DMS 273 treated with DMSO at 0.1 percent for 48 hours (cell line): Measurements from ENCODE around the gene SEL1L2.
"Not testable (repeated sequence)": the region's sequence is repeated elsewhere in the genome, so short reads cannot be mapped to it uniquely, and the experiment has no call there.

ENCODE experiments used
- DNase-seq: peaks from one replicate; lab custom pipeline; 2025; lab: John Stamatoyannopoulos, UW

The SEL1L2 gene, protein sequence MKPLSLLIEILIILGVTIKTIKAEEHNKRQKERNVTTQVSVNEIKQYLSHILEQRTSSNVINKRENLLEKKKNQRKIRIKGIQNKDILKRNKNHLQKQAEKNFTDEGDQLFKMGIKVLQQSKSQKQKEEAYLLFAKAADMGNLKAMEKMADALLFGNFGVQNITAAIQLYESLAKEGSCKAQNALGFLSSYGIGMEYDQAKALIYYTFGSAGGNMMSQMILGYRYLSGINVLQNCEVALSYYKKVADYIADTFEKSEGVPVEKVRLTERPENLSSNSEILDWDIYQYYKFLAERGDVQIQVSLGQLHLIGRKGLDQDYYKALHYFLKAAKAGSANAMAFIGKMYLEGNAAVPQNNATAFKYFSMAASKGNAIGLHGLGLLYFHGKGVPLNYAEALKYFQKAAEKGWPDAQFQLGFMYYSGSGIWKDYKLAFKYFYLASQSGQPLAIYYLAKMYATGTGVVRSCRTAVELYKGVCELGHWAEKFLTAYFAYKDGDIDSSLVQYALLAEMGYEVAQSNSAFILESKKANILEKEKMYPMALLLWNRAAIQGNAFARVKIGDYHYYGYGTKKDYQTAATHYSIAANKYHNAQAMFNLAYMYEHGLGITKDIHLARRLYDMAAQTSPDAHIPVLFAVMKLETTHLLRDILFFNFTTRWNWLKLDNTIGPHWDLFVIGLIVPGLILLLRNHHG

DNA sequence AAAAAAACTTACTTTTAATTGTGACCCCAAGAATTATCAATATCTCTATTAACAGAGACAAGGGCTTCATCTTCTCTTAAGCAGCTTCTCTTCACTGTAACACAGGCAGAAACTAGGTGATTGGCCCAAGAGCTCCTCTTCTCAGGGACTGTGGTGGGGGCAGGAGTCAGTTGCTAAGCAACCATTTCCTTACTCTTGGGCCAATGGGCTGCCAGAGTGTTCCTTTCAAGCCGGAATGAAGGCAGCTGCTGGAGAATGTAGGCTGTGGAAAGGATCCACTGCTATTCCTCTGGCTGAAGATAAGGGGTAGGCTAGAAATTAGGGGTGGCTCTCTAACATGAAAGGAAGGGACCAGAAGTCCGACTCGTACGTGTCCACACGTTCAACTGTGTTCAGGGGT is at the start of gene SEL1L2:
Gene SEL1L2, minus strand, starts transcription at position 150 of the 400 bp plus-strand sequence. Its CDS starts 80 bp downstream, at position 70.
- DNase-seq = no peak

DNA sequence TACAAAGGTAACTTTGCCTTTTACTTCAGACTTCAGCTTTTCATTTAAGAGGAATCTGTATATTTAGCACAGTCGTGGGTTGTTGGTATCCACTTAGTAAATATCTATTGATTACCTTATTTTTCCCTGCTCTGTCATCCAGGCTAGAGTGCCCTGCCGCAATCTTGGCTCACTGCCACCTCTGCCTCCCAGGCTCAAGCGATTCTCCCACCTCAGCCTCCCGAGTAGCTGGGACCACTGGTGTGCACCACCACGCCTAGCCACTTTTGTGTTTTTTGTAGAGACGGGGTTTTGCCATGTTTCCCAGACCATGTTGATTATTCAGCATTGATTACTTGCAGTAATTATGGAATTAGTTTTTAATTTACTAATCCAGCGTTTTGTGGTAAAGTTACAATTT is 46.2 kb upstream of the SEL1L2 start:
- DNase-seq = no peak

DNA sequence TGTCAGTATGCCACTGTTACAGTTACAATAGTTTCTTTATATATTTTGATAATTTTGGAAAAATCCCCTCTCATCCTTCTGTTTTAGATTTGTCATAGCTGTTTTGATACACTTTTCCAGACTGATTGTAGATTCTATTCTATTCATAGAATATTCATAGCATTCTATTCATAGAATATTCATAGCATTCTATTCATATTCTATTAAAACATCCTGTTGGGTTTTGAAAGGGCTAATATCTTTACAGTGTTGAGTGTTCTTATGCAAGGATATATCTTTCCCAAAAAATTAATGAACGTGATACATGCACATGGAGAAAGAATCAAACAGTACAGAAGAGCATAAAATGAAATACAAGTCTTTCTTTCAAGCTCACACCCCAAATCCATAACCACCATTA is 42.9 kb upstream of the SEL1L2 start:
- no peak for DNase-seq

DNA sequence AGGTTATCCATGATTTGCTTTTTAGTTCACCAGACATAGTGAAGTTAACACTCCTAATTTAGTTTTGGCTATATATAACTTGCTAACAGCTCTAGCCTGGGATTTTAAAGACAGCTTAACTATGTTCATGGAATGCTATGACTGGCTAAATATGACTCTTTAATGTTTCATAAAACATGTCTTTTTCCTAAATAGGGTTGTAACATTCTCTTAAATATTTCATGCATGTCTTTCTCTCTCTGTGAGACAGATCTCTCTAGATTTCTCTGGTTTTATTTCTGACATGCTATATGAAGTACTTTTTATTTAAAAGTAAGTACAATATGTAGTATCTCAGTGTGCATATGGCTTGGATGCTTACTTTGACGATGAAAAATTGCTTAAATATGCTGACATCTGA is 40.6 kb upstream of the SEL1L2 start:
- DNase-seq = no peak

DNA sequence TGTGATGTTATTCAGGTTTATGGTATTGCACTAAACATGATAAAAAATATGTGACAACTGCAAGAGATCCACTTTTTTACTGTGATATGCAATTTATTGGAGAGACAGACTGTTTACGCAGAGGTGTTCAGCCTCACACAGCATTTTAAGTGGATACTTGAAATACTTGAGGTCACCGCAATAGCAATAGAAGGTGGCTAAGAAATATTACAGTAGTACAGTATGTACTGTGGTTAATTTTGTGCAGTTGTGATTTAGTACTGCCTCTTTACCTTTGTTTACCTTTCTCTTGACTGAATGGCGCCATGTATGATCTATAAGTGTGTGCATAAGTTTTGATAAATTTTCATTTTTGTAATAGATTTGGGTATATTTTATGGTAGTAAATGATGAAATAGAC is 22.3 kb upstream of the SEL1L2 start:
- DNase-seq = no peak

DNA sequence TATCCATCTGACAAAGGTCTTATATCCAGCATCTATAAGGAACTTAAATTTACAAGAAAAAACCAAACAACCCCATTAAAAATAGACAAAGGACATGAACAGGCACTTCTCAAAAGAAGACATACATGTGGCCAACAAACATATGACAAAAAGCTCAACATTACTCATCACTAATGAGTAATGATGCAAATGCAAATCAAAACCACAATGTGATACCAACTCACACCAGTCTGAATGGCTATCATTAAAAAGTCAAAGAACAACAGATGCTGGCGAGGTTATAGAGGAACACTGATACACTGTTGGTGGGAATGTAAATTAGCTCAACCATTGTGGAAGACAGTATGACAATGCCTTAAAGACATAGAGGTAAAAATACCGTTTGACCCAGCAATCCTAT is 18.8 kb upstream of the SEL1L2 start:
- DNase-seq = no peak

DNA sequence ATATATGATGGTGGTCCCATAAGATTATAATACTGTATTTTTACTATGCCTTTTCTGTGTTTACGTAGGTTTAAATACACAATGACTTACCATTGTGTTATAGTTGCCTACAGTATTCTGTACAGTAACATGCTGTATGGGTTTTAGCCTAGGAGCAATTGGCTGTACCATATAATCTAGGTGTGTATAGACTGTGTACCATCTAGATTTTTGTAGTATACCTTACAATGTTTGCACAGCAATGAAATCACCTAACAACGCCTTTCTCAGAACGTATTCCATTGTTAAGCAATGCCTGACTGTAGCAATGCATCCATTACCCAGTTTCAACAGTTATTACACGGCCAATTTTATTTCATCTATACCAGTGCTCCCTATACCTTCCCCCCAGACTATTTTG is 15.6 kb upstream of the SEL1L2 start:
- DNase-seq = no peak

DNA sequence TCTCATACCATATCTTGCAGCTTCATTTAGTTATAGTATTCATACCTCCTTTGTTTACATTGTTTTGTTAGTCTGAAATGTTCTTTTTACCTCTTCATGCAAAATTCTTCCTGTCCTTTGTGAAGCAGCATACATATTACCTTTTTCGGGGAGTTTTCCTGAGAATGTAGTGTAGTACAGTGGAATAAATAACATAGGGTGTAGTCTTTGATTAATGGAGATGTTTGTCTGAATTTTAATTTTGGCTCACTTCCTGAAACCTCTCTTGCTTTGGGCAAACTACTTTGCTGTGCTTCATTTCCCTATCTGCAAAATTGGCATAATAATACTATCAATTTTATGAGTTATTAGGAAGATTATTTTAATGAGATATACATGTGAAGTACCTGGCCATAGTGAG is 10.5 kb upstream of the SEL1L2 start:
- DNase-seq = no peak

DNA sequence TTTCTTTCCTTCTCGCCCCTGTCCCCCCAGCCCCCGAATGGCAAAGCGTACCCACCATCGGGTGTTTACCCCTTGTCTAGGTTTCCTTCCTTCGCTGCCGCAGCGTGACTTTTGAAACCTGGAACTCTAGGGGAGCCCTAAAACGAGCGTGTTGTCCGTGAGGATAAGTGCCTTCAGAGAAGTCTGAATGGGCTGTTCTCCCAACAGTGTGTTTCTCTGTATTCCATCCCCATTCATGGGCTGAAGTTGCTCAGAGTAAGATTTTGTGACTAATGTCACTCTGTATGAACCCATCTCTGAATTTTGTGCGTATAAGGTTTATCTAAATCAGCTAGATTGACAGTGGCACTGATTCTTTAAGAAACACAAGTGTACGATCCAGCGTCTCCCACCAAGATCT is 5.9 kb upstream of the SEL1L2 start:
- no peak for DNase-seq

DNA sequence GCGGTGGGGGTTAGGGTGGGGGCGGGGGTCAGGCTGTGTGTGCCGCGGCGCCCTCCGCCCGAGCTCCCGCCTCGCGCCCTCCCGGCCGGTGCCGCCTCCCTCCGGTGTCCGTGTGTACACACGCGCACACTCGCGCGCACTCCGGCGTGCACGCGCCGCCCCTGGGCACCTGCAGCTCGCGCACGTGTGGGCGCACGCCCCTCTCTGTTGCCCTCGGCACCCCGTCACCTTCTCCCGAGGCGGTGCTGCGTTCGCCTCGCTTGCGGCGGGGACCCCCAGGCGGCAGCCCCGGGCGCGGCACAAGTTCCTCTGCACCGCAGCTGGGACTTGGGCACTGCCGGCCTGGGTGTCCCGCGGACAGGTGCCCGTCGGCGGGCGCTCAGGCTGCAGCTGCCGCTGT is 5.4 kb upstream of the SEL1L2 start:
- no peak for DNase-seq

DNA sequence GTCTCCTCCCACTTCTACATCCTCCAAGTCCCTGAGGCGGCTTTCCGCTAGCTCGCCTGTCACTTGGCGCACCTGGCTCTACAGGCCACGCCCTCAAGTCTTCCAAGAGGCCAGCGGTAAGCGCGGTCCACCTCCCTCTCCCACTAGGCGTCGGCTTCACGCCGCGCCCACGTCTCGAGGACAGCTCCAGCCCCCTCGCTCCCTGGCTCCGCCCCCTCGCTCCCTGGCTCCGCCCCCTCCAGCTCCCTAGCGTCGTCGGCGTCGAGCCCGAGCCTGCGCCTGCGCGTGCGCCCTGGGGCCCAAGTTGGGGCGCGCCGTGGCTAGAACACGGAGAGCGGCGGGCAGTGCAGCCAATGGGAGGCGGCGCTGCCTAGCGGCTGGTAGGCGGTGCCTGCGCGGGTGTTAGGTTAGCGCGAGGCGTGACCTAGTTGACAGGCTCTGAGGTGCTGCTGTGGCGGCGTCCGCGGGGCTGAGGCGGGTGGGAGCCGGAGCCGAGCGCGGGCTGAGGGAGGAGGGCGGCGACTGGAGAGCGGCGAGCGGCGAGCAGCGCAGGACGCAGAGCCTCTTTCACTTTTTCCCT is 4.8 kb upstream of the SEL1L2 start, which contains the start of gene MACROD2:
Gene MACROD2, plus strand, starts transcription at position 431 of the 580 bp plus-strand sequence.
- DNase-seq = peak; percentile 88

DNA sequence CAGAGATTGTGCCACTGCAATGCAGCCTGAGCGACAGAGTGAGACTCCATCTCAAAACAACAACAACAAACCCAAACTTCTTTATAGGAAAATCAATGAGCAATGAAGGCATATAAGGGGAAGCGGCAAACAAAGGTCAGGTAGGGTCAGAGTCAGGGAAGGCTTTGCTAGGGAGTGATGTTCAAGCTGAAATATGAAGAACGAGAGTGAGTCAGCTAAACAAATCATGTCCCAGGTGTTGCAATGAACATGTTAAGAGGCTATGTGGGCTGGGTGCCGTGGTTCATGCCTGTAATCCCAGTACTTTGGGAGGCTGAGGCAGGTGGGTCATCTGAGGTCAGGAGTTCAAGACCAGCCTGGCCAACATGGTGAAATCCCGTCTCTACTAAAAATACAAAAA is 1.5 kb upstream of the SEL1L2 start:
- DNase-seq = not testable (repeated sequence)

DNA sequence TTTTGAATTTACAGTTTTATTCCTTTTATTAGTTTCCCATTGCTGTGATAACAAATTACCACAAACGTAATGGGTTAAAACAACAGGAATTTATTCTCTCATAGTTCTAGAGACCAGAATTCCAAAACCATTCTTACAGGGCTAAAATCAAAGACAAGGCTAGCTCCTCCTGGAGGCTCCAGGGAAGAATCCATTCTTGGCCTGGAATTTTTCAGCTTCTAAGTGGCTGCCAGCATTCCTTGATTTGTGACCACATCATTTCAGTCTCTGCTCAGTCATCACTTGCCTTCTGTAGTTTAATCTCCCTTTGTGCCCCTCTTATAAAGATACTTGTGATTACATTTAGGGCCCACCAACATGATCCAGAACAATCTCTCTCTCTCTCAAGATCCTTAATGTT is 897 bp upstream of the SEL1L2 start:
- DNase-seq = no peak

DNA sequence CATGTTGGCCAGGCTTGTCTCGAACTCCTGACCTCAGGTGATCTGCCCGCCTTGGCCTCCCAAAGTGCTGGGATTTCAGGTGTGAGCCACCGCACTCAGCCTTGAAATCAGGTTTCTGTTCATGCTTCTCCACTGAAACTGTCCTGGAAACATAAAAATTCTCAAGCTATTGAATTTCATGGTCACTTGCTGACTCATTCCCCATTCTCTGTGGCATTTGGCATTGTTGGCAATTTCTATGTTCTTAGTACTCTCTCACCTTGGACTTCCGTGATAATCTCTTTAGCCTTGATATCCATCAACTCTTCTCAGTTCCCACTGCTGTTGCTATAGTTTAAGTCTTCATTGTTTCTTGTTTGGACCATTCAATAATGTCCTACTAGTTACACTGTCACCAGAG is 6.2 kb downstream of the SEL1L2 start:
- no peak for DNase-seq

DNA sequence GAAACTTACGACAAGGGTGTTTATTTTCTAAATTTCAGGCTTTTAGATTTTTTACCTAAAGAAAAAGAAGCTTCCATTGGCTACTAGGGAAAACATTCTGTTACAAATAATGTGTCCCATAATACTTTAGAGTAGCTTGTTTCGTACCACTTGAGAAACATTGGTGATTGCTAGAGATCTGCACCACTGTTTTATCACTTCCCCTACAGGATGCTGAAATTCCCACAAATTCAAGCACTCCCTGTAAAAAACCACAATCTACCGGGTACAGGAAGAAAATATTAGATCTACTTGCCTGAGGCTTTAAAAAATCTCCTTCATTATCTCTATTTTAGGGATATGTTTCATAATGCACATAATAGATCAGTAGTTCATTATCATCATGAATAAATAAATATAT is 29.9 kb downstream of the SEL1L2 start:
- no peak for DNase-seq

DNA sequence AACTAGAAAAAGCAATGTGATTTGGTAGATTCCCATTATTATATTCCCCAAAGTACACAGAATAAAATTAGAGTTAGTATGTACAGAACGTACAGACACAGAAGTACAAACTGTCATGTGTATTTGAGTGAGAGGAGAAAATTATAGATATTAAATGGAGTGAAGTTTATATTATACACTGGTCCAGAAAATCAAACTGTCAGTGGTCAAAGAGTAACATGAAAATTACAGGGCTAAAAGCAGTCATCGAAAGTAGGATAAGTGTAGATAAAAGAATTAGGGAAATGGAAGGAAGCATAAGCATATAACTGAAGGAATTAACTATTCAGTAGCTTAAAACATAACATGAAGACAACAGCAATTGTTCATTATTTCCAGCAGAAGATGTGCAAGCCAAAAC is 30.3 kb downstream of the SEL1L2 start:
- no peak for DNase-seq

DNA sequence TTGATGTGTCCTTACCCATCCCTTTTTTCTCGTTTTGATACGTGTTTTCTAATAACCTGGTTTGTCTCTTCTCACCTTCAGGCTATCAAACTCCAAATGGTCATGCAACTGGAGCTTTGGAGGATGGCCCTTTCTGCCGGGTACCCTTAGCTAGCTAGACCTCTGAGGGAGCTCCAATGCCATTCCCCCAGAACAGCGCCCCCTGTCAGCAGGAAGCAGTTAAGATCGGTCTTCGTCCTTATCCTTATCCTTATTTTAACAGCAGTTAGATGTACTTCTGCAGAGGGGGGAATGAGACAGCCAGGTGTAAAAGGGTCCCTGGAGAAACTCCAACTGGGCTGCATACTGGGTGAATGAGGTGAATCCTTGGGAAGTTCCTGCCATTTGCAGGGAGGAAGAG is 37.2 kb downstream of the SEL1L2 start:
- DNase-seq = no peak

DNA sequence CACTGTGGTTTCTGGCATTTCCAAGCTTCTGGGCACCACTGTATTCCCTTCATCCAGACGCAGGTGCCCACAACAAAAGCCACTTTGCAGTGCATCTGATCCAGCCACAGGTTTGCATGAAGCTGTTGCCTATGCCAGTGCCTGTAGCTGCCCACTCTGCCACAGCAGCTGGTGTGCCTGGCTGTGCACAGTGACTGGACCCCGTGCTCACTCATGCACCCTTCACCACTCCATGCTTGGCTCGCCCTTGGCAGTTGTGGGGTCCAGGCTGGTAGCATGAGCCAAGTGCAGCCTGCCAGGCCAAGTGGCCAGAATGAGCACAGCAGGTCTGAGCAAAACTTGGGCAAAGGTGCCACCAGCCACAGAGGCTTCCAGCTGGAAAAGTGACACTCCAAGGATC is 42.7 kb downstream of the SEL1L2 start:
- no peak for DNase-seq

DNA sequence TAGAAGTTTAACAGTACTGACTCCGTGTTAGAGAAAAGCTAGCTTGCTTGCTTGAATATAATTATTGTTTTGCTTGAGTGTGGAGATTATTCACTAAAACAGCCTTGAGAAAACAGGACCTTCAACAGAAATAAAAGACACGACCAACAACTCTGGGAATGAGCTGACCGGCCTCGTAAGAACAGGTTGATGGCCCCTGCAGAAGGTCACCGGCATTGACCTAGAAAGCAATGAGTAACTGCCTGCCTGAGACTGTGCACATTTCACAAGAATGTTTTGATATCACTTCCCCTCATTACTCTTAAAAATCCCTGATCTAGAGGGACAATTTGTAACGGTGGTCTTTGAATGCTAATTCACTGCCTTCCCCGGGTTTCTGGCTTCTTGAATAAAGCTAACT is 49.4 kb downstream of the SEL1L2 start:
- DNase-seq = no peak

DNA sequence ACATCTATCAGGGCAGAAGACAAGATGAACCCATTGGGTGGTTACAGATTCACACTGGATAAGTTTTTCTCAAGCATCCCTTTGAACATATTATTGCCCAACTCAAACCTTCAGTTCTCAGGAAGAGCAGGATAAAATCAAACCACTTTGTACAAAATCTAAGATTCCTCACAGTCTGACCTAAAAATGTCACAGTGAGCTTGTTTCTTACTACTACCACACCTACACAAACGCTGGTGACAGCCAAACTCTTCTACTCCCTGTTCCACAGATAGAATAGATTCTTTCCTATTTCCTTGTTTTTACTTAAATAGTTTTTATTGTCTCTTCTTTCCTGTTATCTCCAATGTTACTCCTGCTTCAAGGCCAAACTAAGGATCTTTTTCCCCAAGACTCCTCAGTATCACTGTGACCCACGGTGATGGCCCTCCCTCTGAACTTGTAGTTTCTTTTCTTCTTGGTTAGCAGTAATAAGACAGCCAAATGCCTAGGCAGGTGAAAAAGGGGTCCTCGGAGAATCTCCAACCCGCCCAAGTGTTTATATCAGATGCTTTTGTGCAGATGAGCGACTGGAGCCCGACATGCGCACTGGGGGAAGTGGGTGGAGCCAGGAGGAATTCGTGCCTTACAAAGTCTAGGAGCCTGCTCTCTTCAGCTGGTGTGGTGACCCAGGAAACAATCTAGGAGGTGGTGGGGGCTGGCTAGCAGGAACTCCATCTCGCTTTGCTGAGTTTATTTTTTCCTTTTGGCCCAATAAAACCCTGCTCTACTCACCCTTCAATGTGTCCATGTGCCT is 53.4 kb downstream of the SEL1L2 start:
- DNase-seq = no peak

DNA sequence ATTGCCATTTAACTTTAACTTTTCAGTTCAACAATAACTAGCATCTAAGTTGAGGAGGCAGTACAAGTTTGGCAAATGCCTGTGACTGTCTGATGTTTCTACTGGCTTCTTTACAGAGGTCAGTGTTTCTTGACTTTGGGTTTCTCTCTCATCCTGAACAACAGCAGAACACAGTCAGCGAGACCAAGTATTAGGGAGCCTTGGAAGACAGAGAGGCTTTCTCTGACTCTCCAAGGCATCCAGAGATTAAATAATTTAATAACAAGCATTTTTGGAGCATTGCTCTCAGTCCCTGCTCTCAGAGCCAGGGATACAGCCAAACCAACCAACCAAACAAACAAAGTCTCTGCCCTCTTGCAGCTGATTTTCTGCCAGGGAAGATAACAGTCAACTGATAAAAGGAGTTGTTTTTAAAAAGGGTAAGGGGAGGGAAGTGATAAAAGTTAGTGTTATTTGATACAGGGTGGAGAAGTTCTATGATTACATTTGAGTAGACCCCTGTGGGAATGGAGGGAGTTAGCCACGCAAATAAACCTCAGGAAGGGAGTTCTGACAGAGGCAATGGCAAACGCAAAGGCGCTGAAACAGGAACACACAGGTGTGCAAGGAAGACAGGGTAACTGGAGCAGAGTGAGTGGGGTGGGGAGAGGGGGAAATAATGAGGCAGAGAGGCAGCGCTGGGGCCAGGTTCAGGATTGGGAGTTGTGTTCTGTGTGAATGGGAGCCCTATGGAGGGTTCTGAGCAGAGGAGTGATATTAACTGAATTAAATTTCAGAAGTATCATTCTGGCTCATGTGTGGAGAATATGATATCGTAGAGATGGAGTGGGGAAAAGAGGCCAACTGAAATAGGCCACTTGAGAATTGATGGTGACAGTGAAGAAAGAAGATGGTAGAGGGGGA is 55.2 kb downstream of the SEL1L2 start:
- no peak for DNase-seq
